NCI-H2081 treated with DMSO at 0.1 percent for 48 hours (cell line): Measurements from ENCODE around the gene APOLD1.
A peak's percentile ranks its signal among the peaks of the same experiment; 100 is the strongest.
"Not testable (repeated sequence)": the region's sequence is repeated elsewhere in the genome, so short reads cannot be mapped to it uniquely, and the experiment has no call there.

Experiments used
- DNase-seq: peaks from one replicate; lab custom pipeline; 2025; lab: John Stamatoyannopoulos, UW

Gene APOLD1

GRCh38 chr12:12784911-12785814, at the start of gene APOLD1:
Gene APOLD1 (plus strand): TSS chr12:12785659. CDS start chr12:12785692, 33 bp downstream.
- no peak for DNase-seq

GRCh38 chr12:12736759-12737676, 48.4 kb upstream of the APOLD1 start:
- DNase-seq: no peak

- DNase-seq: not testable (repeated sequence)
Observed at GRCh38 chr12:12738152-12738551, 47.3 kb upstream of the APOLD1 start.

GRCh38 chr12:12741660-12742059, 43.8 kb upstream of the APOLD1 start:
- no peak for DNase-seq

GRCh38 chr12:12744546-12745305, 40.7 kb upstream of the APOLD1 start:
- DNase-seq: no peak

GRCh38 chr12:12745576-12746211, 39.8 kb upstream of the APOLD1 start:
- no peak for DNase-seq

- no peak for DNase-seq
Observed at GRCh38 chr12:12747278-12747677, 38.2 kb upstream of the APOLD1 start.

- DNase-seq: no peak
Observed at GRCh38 chr12:12748044-12748443, 37.4 kb upstream of the APOLD1 start.

- DNase-seq: no peak
Observed at GRCh38 chr12:12749433-12749832, 36.0 kb upstream of the APOLD1 start.

GRCh38 chr12:12755923-12756322, 29.5 kb upstream of the APOLD1 start:
- no peak for DNase-seq

GRCh38 chr12:12757121-12757520, 28.3 kb upstream of the APOLD1 start:
- DNase-seq: no peak

GRCh38 chr12:12759234-12759915, 26.1 kb upstream of the APOLD1 start:
- no peak for DNase-seq

- DNase-seq: no peak
Observed at GRCh38 chr12:12764824-12765223, 20.6 kb upstream of the APOLD1 start.

- no peak for DNase-seq
Observed at GRCh38 chr12:12770262-12770661, 15.2 kb upstream of the APOLD1 start.

GRCh38 chr12:12774791-12775190, 10.7 kb upstream of the APOLD1 start:
- no peak for DNase-seq

- DNase-seq: peak; percentile 62
Observed at GRCh38 chr12:12776261-12776660, 9.2 kb upstream of the APOLD1 start.

GRCh38 chr12:12777092-12777491, 8.4 kb upstream of the APOLD1 start:
- DNase-seq: no peak

- DNase-seq: no peak
Observed at GRCh38 chr12:12779007-12779406, 6.5 kb upstream of the APOLD1 start.

GRCh38 chr12:12779529-12779928, 5.9 kb upstream of the APOLD1 start:
- DNase-seq: peak; percentile 81

GRCh38 chr12:12784116-12784515, 1.3 kb upstream of the APOLD1 start:
- DNase-seq: no peak

GRCh38 chr12:12786351-12786705, 869 bp downstream of the APOLD1 start:
- DNase-seq: no peak
